NB4 (cell line): Measurements from ENCODE around the gene METTL25.

Experiments
- POLR2A ChIP-seq: IDR thresholded peaks from 2 replicates; pipeline ENCODE4 v1.6.1; 2011; ENCODE audit warnings: mild to moderate bottlenecking; ENCODE audit not compliant: insufficient read length; ENCODE audit errors: extremely low read depth
- TF ChIP-seq, protein P1 (sequence below): IDR thresholded peaks from one replicate; pipeline ENCODE4 v1.5.1; 2012; ENCODE audit warnings: low read depth, low read length

DNA sequence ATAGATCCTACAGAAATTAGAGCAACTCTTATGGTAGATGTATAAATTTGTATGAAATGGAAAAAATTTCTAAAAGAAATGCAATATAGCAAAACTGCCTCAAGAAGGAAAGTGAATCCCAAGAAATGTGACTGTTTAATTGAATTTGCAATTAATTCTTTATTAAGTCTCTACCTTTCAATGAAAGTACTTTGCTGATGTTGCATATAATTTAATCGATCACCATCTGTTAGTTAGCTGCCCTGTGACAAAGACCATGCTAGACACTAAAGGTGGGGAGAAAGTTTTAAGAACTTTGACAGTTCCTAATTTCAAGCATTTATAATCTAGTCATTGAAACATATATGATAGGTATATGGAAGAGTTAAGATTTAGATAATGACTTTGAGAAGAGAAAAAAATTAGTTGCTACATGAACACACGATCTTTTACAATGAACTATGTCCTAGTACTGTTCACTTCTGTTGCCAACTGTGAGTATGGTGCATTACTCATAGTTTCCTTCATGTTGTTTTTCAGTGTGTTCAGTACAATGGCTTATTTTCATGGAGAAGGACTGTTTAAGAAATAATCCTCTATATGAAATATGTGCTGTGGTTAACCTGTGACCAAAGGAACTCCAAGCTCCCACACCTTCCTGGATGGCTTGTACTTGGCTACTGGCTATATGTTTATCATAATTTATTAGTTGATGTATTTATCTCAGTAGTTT, 128.4 kb downstream of the METTL25 start:
- TF ChIP-seq POLR2A = no peak
- TF ChIP-seq, protein P1, sequence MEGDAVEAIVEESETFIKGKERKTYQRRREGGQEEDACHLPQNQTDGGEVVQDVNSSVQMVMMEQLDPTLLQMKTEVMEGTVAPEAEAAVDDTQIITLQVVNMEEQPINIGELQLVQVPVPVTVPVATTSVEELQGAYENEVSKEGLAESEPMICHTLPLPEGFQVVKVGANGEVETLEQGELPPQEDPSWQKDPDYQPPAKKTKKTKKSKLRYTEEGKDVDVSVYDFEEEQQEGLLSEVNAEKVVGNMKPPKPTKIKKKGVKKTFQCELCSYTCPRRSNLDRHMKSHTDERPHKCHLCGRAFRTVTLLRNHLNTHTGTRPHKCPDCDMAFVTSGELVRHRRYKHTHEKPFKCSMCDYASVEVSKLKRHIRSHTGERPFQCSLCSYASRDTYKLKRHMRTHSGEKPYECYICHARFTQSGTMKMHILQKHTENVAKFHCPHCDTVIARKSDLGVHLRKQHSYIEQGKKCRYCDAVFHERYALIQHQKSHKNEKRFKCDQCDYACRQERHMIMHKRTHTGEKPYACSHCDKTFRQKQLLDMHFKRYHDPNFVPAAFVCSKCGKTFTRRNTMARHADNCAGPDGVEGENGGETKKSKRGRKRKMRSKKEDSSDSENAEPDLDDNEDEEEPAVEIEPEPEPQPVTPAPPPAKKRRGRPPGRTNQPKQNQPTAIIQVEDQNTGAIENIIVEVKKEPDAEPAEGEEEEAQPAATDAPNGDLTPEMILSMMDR = no peak
